Calu3 (cell line): ENCODE data around the gene REXO1. TPM values are rescaled to one million over a fixed set of nuclear protein-coding genes. Genes with fewer than 3 reads are reported as not detected.

Experiments used
- BruUV-seq: library from RNA; stranded (reverse); fragments of 400-500 nt; replicated peaks from 2 replicates; lab custom pipeline; 2021; lab: Mats Ljungman, UMichigan
- CTCF ChIA-PET: fragments of 300-600 bp; sonication (Branson Sonifier 250); formaldehyde crosslinking; loops from one replicate; lab custom pipeline; 2022; ENCODE audit warnings: antibody characterized with exemption; lab: Charles Lee
- DNase-seq: peaks from one replicate; pipeline ENCODE4 v3.0.0; 2022
- H3K27ac Mint-ChIP-seq: one replicate; pipeline ENCODE4 v1.8.0; 2022; ENCODE audit warnings: mixed read lengths; ENCODE audit not compliant: unreplicated experiment
- H3K27me3 Mint-ChIP-seq: one replicate; pipeline ENCODE4 v1.8.0; 2022; ENCODE audit warnings: mixed read lengths; ENCODE audit not compliant: unreplicated experiment
- H3K36me3 Mint-ChIP-seq: one replicate; pipeline ENCODE4 v1.8.0; 2022; ENCODE audit warnings: mild to moderate bottlenecking, moderate library complexity, mixed read lengths; ENCODE audit not compliant: insufficient read depth, unreplicated experiment
- H3K4me1 Mint-ChIP-seq: one replicate; pipeline ENCODE4 v1.8.0; 2022; ENCODE audit warnings: mild to moderate bottlenecking, low read depth, mixed read lengths; ENCODE audit not compliant: unreplicated experiment
- H3K4me3 Mint-ChIP-seq: one replicate; pipeline ENCODE4 v1.8.0; 2022; ENCODE audit warnings: mild to moderate bottlenecking, low read depth, moderate library complexity, mixed read lengths; ENCODE audit not compliant: unreplicated experiment
- H3K9me3 Mint-ChIP-seq: one replicate; pipeline ENCODE4 v1.8.0; 2022; ENCODE audit warnings: low read depth, mixed read lengths; ENCODE audit not compliant: unreplicated experiment
- intact Hi-C: fragments of 100-400 bp; cut with micrococcal nuclease; formaldehyde crosslinking; loops from one replicate; pipeline ENCODE4 v1.10.0; 2022; ENCODE audit not compliant: unreplicated experiment
- total RNA-seq: library from RNA; stranded (reverse); gene quantifications from 2 replicates; pipeline ENCODE4 v1.2.3, GENCODE V29; 2022
- TF ChIP-seq, protein P1 (sequence below): fragments of 200-600 bp; IDR thresholded peaks from one replicate; pipeline ENCODE4 v1.8.0; 2022; ENCODE audit warnings: antibody characterized with exemption; ENCODE audit not compliant: unreplicated experiment

Gene REXO1
- total RNA-seq, 1 experiment from 2014 or later, result 34.1 TPM

DNA sequence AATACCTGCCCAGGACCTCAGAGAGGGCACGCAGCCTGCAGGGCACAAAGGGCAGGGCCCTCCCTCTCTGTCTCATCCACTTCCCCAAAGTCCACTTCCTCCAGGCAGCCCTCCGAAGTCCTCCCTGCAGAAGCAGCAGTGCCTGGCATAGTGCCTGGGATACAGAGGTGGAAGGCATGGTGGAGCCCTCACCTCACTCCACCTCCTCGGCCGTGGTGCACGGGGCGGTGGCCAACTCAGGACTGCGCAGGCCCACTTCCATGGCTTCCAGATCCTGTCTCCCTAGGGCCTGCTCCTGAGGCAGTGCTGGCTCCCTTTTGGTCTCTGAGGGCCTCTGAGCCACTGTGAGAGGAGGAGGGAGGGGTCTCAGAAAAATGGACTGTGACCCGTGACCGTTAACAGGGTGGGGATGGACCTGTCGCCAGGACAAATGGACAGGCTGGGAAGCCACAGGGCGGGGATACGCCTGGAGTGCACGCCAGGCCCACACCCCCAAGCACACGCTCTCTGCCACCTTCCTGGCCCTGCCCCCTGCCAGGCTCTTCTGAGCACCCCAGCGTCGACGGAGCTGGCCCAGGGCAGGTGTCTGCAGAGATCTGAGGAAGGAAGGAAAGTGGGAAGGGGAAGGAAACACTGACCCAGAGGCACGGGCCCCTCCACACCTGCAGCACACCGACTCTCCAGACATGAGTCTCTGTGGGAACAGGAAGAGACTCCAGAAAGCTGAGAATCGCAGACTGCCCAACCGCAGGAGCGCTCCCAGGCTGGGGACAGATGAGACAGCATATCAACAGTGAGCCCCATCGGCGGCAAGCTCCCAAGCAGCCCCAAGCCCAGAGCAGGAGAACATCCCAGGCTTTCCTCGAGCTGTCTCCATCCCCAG is 8.4 kb downstream of the REXO1 start:
- Mint-ChIP-seq H3K9me3 (no peaks in the 10 kb centered on the region), H3K4me3 (no peak overlapping the region), H3K4me1 (no peaks in the 10 kb centered on the region), H3K27ac (no peak overlapping the region), H3K27me3 (no peaks in the 10 kb centered on the region), H3K36me3 (peaks cover 3% of the 10 kb centered on the region)
- TF ChIP-seq, protein P1, sequence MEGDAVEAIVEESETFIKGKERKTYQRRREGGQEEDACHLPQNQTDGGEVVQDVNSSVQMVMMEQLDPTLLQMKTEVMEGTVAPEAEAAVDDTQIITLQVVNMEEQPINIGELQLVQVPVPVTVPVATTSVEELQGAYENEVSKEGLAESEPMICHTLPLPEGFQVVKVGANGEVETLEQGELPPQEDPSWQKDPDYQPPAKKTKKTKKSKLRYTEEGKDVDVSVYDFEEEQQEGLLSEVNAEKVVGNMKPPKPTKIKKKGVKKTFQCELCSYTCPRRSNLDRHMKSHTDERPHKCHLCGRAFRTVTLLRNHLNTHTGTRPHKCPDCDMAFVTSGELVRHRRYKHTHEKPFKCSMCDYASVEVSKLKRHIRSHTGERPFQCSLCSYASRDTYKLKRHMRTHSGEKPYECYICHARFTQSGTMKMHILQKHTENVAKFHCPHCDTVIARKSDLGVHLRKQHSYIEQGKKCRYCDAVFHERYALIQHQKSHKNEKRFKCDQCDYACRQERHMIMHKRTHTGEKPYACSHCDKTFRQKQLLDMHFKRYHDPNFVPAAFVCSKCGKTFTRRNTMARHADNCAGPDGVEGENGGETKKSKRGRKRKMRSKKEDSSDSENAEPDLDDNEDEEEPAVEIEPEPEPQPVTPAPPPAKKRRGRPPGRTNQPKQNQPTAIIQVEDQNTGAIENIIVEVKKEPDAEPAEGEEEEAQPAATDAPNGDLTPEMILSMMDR, result no peak
- CTCF ChIA-PET, result no interaction called here
- no TSS peak for BruUV-seq
- no peak for DNase-seq
- intact Hi-C loops, result no loop called here

DNA sequence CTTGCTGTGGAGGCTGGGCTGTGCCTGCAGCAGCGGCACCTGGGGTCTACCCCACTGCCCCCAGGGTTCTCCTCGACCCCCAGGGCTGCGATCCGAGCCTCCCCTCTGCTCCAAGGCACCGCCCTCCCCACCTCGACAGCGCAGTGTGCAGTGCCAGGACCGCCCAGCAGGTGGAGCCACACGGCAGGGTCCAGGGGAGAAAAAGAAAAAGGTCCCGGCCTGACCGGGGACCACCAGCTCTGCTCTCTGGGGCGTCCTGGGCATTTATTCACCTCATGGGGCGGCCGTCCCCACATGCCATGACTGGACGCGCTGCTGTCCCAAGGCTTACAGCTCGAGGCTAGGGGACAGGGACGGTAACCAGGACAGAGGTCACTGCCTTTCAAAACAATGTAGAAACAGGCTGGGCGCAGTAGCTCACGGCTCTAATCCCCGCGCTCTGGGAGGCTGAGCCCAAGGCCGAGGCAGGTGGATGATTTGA is 10.6 kb downstream of the REXO1 start:
- no peak overlapping the region for H3K4me3 Mint-ChIP-seq
- H3K9me3 Mint-ChIP-seq, result no peaks in the 10 kb centered on the region
- no peak overlapping the region for H3K27ac Mint-ChIP-seq

DNA sequence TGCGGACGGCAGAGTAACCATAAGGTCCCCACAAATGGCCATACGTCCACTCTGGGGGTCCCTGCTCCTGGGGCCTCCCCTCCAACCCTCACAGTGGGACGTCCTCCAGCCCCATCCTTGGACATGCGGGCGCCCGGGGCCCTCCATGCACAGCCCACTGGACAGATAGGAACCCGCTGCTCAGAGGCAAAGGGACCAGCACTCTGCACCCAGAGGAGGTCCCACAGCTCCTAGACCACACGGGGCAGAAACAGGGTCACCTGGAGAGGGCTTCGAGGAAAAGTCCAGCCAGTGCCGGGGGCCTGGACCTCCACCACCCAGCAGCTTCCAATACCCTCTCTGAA is 11.1 kb downstream of the REXO1 start:
- TF ChIP-seq, protein P1, result no peak
- CTCF ChIA-PET, result interaction anchor here (0.6 to 1.4 kb wide), 3 partner anchors 11 to 291 kb away, joined by 3 to 5 read pairs (median 4); no protein-coding TSS in a partner anchor
- no peak overlapping the region for H3K4me3 Mint-ChIP-seq
- no peak for DNase-seq
- peaks cover 2% of the 10 kb centered on the region for H3K36me3 Mint-ChIP-seq
- H3K27me3 Mint-ChIP-seq, result no peaks in the 10 kb centered on the region
- no peaks in the 10 kb centered on the region for H3K4me1 Mint-ChIP-seq
- H3K9me3 Mint-ChIP-seq, result no peaks in the 10 kb centered on the region
- BruUV-seq, result no TSS peak
- no peak overlapping the region for H3K27ac Mint-ChIP-seq
- intact Hi-C loops, result no loop called here

More for the DNA sequence above, 10.6 kb downstream of the REXO1 start:
- Mint-ChIP-seq H3K4me1 (no peaks in the 10 kb centered on the region), H3K36me3 (no peaks in the 10 kb centered on the region), H3K27me3 (no peaks in the 10 kb centered on the region)
- BruUV-seq, result no TSS peak
- TF ChIP-seq, protein P1, result peak; percentile 82
- CTCF ChIA-PET, result interaction anchor here (0.7 to 1.4 kb wide), 2 partner anchors 12 to 292 kb away, joined by 3 to 4 read pairs; no protein-coding TSS in a partner anchor
- intact Hi-C loops, result no loop called here
- peak; percentile 54 for DNase-seq

DNA sequence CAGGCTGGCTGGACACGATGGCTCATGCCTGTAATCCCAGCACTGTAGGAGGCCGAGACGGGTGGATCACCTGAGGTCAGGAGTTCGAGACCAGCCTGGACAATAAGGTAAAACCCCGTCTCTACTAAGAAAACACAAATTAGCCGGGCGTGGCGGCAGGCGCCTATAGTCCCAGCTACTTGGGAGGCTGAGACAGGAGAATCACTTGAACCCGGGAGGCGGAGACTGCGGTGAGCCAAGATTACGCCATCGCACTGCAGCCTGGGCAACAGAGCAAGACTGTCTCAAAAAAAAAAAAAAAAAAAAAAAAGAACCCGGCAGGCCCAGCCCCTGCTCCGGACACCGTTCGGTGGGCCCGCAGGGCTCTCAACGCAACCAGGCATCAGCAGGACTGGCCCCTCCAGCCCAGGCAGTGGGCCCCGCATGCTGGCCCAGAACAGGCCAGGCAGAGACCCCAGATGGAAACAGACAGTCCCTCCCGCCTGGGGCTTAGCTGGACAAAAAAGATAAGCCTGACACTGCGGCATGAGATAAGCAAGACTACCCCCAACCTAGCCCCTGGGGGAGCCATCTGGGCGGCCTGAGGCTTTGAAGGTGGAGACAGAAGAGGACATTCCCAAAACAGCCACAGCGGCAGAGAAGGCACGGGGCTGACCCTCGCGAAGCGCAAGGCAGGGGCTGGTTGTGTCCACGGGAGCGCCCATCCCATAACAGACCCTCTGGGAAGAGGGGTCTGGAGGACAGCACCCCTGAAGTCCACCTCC is 11.6 kb downstream of the REXO1 start:
- no peak for DNase-seq
- Mint-ChIP-seq H3K27me3 (no peaks in the 10 kb centered on the region), H3K36me3 (peaks cover 8% of the 10 kb centered on the region), H3K4me3 (no peak overlapping the region), H3K4me1 (no peaks in the 10 kb centered on the region), H3K9me3 (no peaks in the 10 kb centered on the region), H3K27ac (no peak overlapping the region)
- TF ChIP-seq, protein P1, result no peak
- intact Hi-C loops, result no loop called here
- BruUV-seq, result no TSS peak
- CTCF ChIA-PET, result interaction anchor here (0.6 to 1.4 kb wide), 2 partner anchors 11 to 196 kb away, joined by 4 to 5 read pairs; no protein-coding TSS in a partner anchor
